ENCODE data around the gene AP5Z1. TPM values are rescaled to one million over a fixed set of nuclear protein-coding genes. Genes with fewer than 3 reads are reported as not detected.

The AP5Z1 gene
- total and polyA plus RNA-seq, 2 donors (not counting 1 experiment from before 2014, with no cell fraction given) = 99.7 to 113 TPM

- no peak overlapping the region for H3K27ac ChIP-seq (ENCODE audit: low read length in 2 of 2)
- CTCF ChIA-PET = no interaction called here
- no peak for TF ChIP-seq EZH2 (IDR thresholded peaks at IDR 0.05; ENCODE audit: borderline replicate concordance, insufficient read depth, low read depth, low read length, poor library complexity, severe bottlenecking)
- TF ChIP-seq CTCF (IDR thresholded peaks at IDR 0.05) = no peak
- 98% methylated on average over 43 of the region's 54 CpGs for WGBS (ENCODE audit: insufficient coverage)
- no peak for ATAC-seq (ENCODE audit: low read depth)
- no peak overlapping the region for H3K4me3 ChIP-seq (ENCODE audit: control extremely low read depth in 1 of 5, extremely low read depth in 1 of 5, insufficient read depth in 1 of 5, low read depth in 2 of 5, low read length in 4 of 5)
- no peak overlapping the region for H3K4me2 ChIP-seq (replicated peaks; ENCODE audit: low read depth, low read length, poor library complexity, severe bottlenecking)
- H3K4me1 Mint-ChIP-seq = peaks cover 2% of the 10 kb centered on the region
- DNase-seq = no peak
- H3K4me1 ChIP-seq (ENCODE audit: control insufficient read depth in 2 of 2, insufficient read depth in 2 of 2, low read length in 2 of 2) = peaks cover 0 to 3% of the 10 kb centered on the region in 2 donors
- H3K9ac ChIP-seq (ENCODE audit: low read length) = no peak overlapping the region
- peaks cover 0 to 68% of the 10 kb centered on the region in 2 experiments for H3K36me3 ChIP-seq (replicated peaks in 1 of 2; ENCODE audit: control extremely low read depth in 1 of 2, control insufficient read depth in 1 of 2, extremely low read depth in 1 of 2, insufficient read depth in 2 of 2, low read length in 1 of 2)
- no peaks in the 10 kb centered on the region for H3K27me3 ChIP-seq (replicated peaks in 1 of 4; ENCODE audit: control extremely low read depth in 1 of 4, control insufficient read depth in 3 of 4, insufficient read depth in 4 of 4, low read length in 3 of 4)
- H3K4me3 Mint-ChIP-seq = no peak overlapping the region
- H3K27ac Mint-ChIP-seq = no peak overlapping the region
- intact Hi-C loops (cut with micrococcal nuclease) = no loop called here
- H3K9me3 ChIP-seq (ENCODE audit: control extremely low read depth in 1 of 3, control insufficient read depth in 2 of 3, insufficient read depth in 1 of 3, low read length in 2 of 3) = no peaks in the 10 kb centered on the region
- POLR2A ChIA-PET = no interaction called here
- peaks cover 4% of the 10 kb centered on the region for H3K79me2 ChIP-seq (ENCODE audit: control insufficient read depth, insufficient read depth, low read length)
- peaks cover 7% of the 10 kb centered on the region for H4K20me1 ChIP-seq (ENCODE audit: control insufficient read depth, insufficient read depth, low read length, poor library complexity, severe bottlenecking)
- H3K27me3 Mint-ChIP-seq = no peaks in the 10 kb centered on the region
- no peaks in the 10 kb centered on the region for H3K9me3 Mint-ChIP-seq (ENCODE audit: insufficient read depth)
- no peak overlapping the region for H2AFZ ChIP-seq (ENCODE audit: insufficient read depth, low read depth, low read length, poor library complexity, severe bottlenecking)
Observed at GRCh38 chr7:4762121-4763055, 13.0 kb upstream of the AP5Z1 start.

All from B cell (primary cell).